HG02798 (cell line): ENCODE data around the gene RPS4Y1.

Experiments used
- ATAC-seq: cut with Tn5 transposase; IDR thresholded peaks from one replicate; pipeline ENCODE4 v1.9.1; 2021; ENCODE audit warnings: mild to moderate bottlenecking; ENCODE audit not compliant: unreplicated experiment, poor library complexity

Gene RPS4Y1

GRCh38 chrY:2874211-2874610 is 32.8 kb downstream of the RPS4Y1 start:
- no peak for ATAC-seq

GRCh38 chrY:2883561-2883960 is 42.2 kb downstream of the RPS4Y1 start:
- no peak for ATAC-seq

DNA sequence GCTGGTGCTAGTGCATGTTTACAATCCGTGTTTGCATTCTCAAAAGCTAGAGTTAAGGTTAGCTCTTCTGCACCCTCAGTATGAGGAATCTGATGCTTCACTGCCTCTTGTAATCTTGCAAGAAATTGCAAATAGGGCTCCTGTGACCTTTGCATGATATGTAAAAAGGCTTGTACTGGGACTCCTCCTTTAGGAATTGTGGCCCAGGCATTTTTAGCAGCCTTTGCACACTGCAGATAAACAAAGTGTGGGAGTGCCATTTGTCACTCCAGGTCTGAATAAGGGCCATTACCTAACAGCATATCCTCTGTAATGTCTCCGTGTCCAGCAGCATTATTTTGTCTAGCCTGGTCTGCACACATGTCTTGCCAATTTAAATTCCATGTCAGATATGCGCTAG is 44.5 kb downstream of the RPS4Y1 start:
- no peak for ATAC-seq

- ATAC-seq = no peak
These were observed 46.0 kb downstream of the RPS4Y1 start for GRCh38 chrY:2887386-2887785.

GRCh38 chrY:2887955-2888354 is 46.6 kb downstream of the RPS4Y1 start:
- ATAC-seq = peak; percentile 90

DNA sequence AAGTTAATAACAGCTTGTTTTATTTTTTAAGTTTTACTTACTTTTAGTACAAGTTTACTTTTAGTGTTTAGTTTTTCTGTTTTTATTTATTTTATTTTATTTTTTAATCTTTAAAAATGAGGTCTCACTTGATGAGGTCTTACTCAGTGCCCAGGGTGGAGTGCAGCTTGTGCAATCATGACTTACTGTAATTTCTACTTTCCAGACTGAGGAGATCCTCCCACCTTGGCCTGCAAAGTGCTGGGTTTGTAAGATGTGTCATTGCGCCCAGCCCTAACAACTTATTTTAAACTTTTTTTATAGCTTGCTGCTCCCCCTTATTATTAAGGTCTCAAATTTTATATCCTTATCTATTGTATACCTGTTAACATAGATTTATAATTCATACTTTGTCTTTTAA is 52.1 kb downstream of the RPS4Y1 start:
- ATAC-seq = no peak

DNA sequence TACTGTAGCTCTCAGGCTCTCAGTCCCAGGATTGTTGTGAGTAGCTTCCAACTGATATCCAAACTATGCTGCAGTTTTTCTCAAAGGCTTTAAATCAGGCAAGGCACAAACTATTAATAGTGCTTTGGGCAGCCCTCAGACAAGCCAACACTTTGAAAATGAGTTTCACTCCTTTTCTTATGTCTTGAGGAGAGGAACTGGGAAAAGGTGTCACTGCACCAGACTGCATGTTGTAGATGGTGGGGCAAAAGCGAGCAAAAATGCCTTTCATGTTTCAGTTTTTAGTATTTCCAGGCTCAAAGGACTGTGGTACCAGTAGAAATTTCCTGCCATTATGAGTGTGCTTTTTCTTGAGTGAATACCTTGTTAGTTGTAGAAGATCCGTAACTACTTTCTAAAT is 54.6 kb downstream of the RPS4Y1 start:
- peak; percentile 55 for ATAC-seq

GRCh38 chrY:2907356-2907755 is 66.0 kb downstream of the RPS4Y1 start:
- ATAC-seq = no peak

DNA sequence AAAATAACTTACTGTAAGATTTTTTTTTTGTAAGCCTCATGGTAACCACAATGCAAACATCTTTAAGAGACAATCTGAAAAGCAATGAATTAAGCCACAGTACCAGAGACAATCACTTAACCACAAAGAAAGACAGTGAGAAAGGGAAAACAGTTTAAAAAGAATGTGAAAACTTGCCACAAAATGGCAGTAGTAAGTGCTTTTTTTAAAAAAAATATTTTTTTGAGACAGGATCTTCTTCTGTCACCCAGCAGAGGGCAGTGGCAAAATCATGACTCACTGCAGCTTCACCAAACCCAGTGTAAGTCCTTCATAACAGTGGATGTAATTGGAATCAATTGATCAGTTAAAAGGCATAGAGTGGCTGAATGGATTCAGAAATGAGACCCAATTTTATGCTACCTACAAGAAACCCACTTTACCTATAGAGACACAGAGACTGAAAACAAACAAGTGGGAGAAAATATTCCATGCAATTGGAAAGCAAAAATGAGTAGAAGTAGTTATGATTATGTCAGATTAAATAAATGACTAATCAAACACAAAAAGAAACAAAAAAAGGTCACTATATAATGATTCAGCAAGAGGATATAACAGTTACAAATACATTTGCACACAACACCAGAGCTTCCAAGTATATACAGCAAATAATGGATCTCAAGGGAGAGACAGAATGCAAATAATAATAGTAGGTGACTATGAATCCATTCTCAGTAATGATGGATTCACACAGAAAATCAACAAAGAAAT is 71.8 kb downstream of the RPS4Y1 start:
- ATAC-seq = peak; percentile 60
